Erythroblast (primary cell): ENCODE measurements around the gene CALM1.

Experiments
- GATA1 ChIP-seq: IDR thresholded peaks from 2 replicates; pipeline ENCODE4 v1.6.1; 2011; ENCODE audit warnings: low read depth, mild to moderate bottlenecking, control low read depth, low read length, moderate library complexity
- POLR2A ChIP-seq: IDR thresholded peaks from 2 replicates; pipeline ENCODE4 v1.6.1; 2011; ENCODE audit warnings: mild to moderate bottlenecking, low read length

- TF ChIP-seq POLR2A, result no peak
- no peak for TF ChIP-seq GATA1
Observed at GRCh38 chr14:90428676-90429075, 31.8 kb downstream of the CALM1 start.
